SK-N-MC (cell line): ENCODE measurements around the gene DSCAM.

Source experiments
- EZH2 ChIP-seq: fragments of 200-600 bp; sonication (generic); IDR thresholded peaks from one replicate; pipeline ENCODE4 v1.6.1; 2017; ENCODE audit warnings: antibody characterized with exemption
- FOXP2 ChIP-seq: optimal IDR thresholded peaks from 2 replicates; pipeline ENCODE3; 2011; ENCODE audit warnings: mild to moderate bottlenecking, moderate library complexity; ENCODE audit not compliant: insufficient read depth; ENCODE audit errors: extremely low read length, control extremely low read depth
- POLR2AphosphoS5 ChIP-seq: IDR thresholded peaks from 2 replicates; pipeline ENCODE4 v1.6.1; 2012; ENCODE audit warnings: mild to moderate bottlenecking, low read depth, low read length, borderline replicate concordance

DNA sequence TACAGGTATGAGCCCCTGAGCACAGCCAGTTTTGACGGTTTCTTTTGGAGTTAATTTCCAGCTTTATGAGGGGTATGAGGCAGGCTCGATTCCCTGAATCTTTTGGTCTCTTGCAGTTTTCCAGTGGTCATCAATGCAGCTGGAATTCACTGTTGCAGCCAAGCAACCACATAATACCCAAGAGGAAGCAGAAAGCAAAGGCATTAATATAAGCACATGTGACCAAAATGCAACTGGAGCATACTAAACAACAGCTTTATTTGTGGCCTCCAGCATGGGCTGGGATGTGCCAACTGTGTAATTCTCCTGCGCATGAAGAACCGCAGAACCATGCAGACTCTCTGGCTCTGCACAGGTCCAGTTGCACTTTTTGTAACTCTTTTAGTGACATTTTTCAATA is 33.0 kb downstream of the DSCAM start:
- TF ChIP-seq EZH2 (no peak), POLR2AphosphoS5 (no peak), FOXP2 (no peak)
